PC-3 (cell line): ENCODE results near the gene AKR7A2.

Experiments
- CTCF ChIP-seq: fragments of 300-600 bp; sonication (generic); conservative IDR thresholded peaks from 2 replicates; pipeline ENCODE4 v1.5.1; 2017; ENCODE audit warnings: antibody characterized with exemption, low read depth, mild to moderate bottlenecking, low read length
- EZH2 ChIP-seq: fragments of 300-600 bp; sonication (generic); IDR thresholded peaks from one replicate; pipeline ENCODE4 v1.6.1; 2017; ENCODE audit warnings: antibody characterized with exemption, mild to moderate bottlenecking, low read length; ENCODE audit not compliant: unreplicated experiment

GRCh38 chr1:19360843-19361610 lies 49.1 kb upstream of the AKR7A2 start:
- TF ChIP-seq CTCF (no peak), EZH2 (no peak)
